Measurements from ENCODE around the gene BNIP3. TPM values are rescaled to one million over a fixed set of nuclear protein-coding genes. Genes with fewer than 3 reads are reported as not detected.

BNIP3 gene
- polyA plus RNA-seq, 3 donors: 3.2 to 7.2 (median 4.6) TPM

GRCh38 chr10:131933016-131933695 is 48.6 kb downstream of the BNIP3 start:
- no peaks in the 10 kb centered on the region for H3K9me3 ChIP-seq (replicated peaks in 1 of 2; ENCODE audit: control insufficient read depth in 1 of 2, insufficient read depth in 1 of 2, low read length in 2 of 2)
- H3K9me3 Mint-ChIP-seq: no peaks in the 10 kb centered on the region
- WGBS (ENCODE audit: insufficient coverage): 97% methylated on average over 12 of the region's 18 CpGs
- no peak overlapping the region for H3K9ac ChIP-seq (ENCODE audit: insufficient read depth, low read length, poor library complexity, severe bottlenecking)
- no peak overlapping the region for H3K27ac Mint-ChIP-seq
- no peaks in the 10 kb centered on the region for H3K27me3 ChIP-seq (ENCODE audit: control insufficient read depth in 2 of 2, insufficient read depth in 2 of 2, low read length in 2 of 2)
- H3K79me2 ChIP-seq (ENCODE audit: insufficient read depth, low read length): peaks cover 74% of the 10 kb centered on the region
- no peak overlapping the region for H3K4me3 Mint-ChIP-seq
- H3K4me2 ChIP-seq (replicated peaks; ENCODE audit: extremely low read depth, low read length, poor library complexity, severe bottlenecking): no peak overlapping the region
- intact Hi-C loops (cut with micrococcal nuclease): no loop called here
- no peak for DNase-seq
- H3K4me3 ChIP-seq (replicated peaks in 1 of 3; ENCODE audit: low read depth in 2 of 3, low read length in 3 of 3): no peak overlapping the region
- peaks cover 98% of the 10 kb centered on the region for H4K20me1 ChIP-seq (ENCODE audit: insufficient read depth, low read length)
- TF ChIP-seq CTCF (IDR thresholded peaks at IDR 0.05): no peak
- no peaks in the 10 kb centered on the region for H3K27me3 Mint-ChIP-seq (ENCODE audit: low read depth in 3 of 3)
- peaks cover 40 to 66% of the 10 kb centered on the region in 2 donors for H3K36me3 Mint-ChIP-seq
- H3K36me3 ChIP-seq (replicated peaks in 1 of 2; ENCODE audit: control insufficient read depth in 1 of 2, insufficient read depth in 2 of 2, low read length in 2 of 2): peaks cover 37 to 64% of the 10 kb centered on the region in 2 donors
- peaks cover under 1 to 4% of the 10 kb centered on the region in 2 donors for H3K4me1 ChIP-seq (ENCODE audit: control insufficient read depth in 1 of 2, insufficient read depth in 2 of 2, low read length in 2 of 2)
- H2AFZ ChIP-seq (ENCODE audit: insufficient read depth, low read depth, low read length, poor library complexity, severe bottlenecking): no peak overlapping the region
- peaks cover 8% of the 10 kb centered on the region for H3K4me1 Mint-ChIP-seq
- no peak overlapping the region for H3K27ac ChIP-seq (ENCODE audit: low read depth in 1 of 2, low read length in 2 of 2)

- H3K4me2 ChIP-seq (replicated peaks; ENCODE audit: extremely low read depth, low read length, poor library complexity, severe bottlenecking): no peak overlapping the region
- H3K79me2 ChIP-seq (ENCODE audit: insufficient read depth, low read length): peaks cover 85% of the 10 kb centered on the region
- H3K4me1 Mint-ChIP-seq: peaks cover 20% of the 10 kb centered on the region
- peaks cover 98% of the 10 kb centered on the region for H4K20me1 ChIP-seq (ENCODE audit: insufficient read depth, low read length)
- H3K27ac Mint-ChIP-seq: no peak overlapping the region
- no peaks in the 10 kb centered on the region for H3K27me3 ChIP-seq (ENCODE audit: control insufficient read depth in 2 of 2, insufficient read depth in 2 of 2, low read length in 2 of 2)
- intact Hi-C loops (cut with micrococcal nuclease): no loop called here
- H3K4me1 ChIP-seq (ENCODE audit: control insufficient read depth in 1 of 2, insufficient read depth in 2 of 2, low read length in 2 of 2): peaks cover 5 to 9% of the 10 kb centered on the region in 2 donors
- H2AFZ ChIP-seq (ENCODE audit: insufficient read depth, low read depth, low read length, poor library complexity, severe bottlenecking): no peak overlapping the region
- H3K4me3 Mint-ChIP-seq: no peak overlapping the region
- no peaks in the 10 kb centered on the region for H3K9me3 Mint-ChIP-seq
- H3K27ac ChIP-seq (ENCODE audit: low read depth in 1 of 2, low read length in 2 of 2): no peak overlapping the region
- 95% methylated on average over 7 of the region's 13 CpGs for WGBS (ENCODE audit: insufficient coverage)
- DNase-seq: no peak
- H3K4me3 ChIP-seq (replicated peaks in 1 of 3; ENCODE audit: low read depth in 2 of 3, low read length in 3 of 3): no peak overlapping the region
- H3K9ac ChIP-seq (ENCODE audit: insufficient read depth, low read length, poor library complexity, severe bottlenecking): no peak overlapping the region
- no peak for TF ChIP-seq CTCF (IDR thresholded peaks at IDR 0.05)
- H3K36me3 ChIP-seq (replicated peaks in 1 of 2; ENCODE audit: control insufficient read depth in 1 of 2, insufficient read depth in 2 of 2, low read length in 2 of 2): peaks cover 26 to 52% of the 10 kb centered on the region in 2 donors
- no peaks in the 10 kb centered on the region for H3K9me3 ChIP-seq (replicated peaks in 1 of 2; ENCODE audit: control insufficient read depth in 1 of 2, insufficient read depth in 1 of 2, low read length in 2 of 2)
- no peaks in the 10 kb centered on the region for H3K27me3 Mint-ChIP-seq (ENCODE audit: low read depth in 3 of 3)
- H3K36me3 Mint-ChIP-seq: peaks cover 34 to 57% of the 10 kb centered on the region in 2 donors
Observed at GRCh38 chr10:131931981-131932380, 49.7 kb downstream of the BNIP3 start.

All from CD14-positive monocyte (primary cell).